GM18907 (cell line): ENCODE results near the gene ASPSCR1.

ENCODE experiments used
- ATAC-seq: cut with Tn5 transposase; IDR thresholded peaks from one replicate; pipeline ENCODE4 v1.9.1; 2021; ENCODE audit warnings: mild to moderate bottlenecking, moderate library complexity; ENCODE audit not compliant: unreplicated experiment

Gene ASPSCR1

GRCh38 chr17:82011617-82012187, 34.3 kb downstream of the ASPSCR1 start:
- ATAC-seq: no peak

GRCh38 chr17:82012261-82012639, 34.8 kb downstream of the ASPSCR1 start:
- no peak for ATAC-seq

GRCh38 chr17:82012640-82013295, 35.3 kb downstream of the ASPSCR1 start:
- no peak for ATAC-seq

GRCh38 chr17:82013341-82013740, 35.9 kb downstream of the ASPSCR1 start:
- no peak for ATAC-seq

GRCh38 chr17:82013772-82014321, 36.4 kb downstream of the ASPSCR1 start:
- ATAC-seq: no peak

GRCh38 chr17:82014432-82014831, 37.0 kb downstream of the ASPSCR1 start:
- no peak for ATAC-seq

- no peak for ATAC-seq
These were observed 37.5 kb downstream of the ASPSCR1 start for GRCh38 chr17:82014971-82015310.

GRCh38 chr17:82015311-82015971, 38.0 kb downstream of the ASPSCR1 start:
- ATAC-seq: no peak

- ATAC-seq: no peak
These were observed 38.8 kb downstream of the ASPSCR1 start for GRCh38 chr17:82016061-82016874.

- no peak for ATAC-seq
These were observed 39.5 kb downstream of the ASPSCR1 start for GRCh38 chr17:82016875-82017459.

- no peak for ATAC-seq
These were observed 40.3 kb downstream of the ASPSCR1 start for GRCh38 chr17:82017612-82018151.

GRCh38 chr17:82018152-82018988, 40.9 kb downstream of the ASPSCR1 start:
- ATAC-seq: no peak

GRCh38 chr17:82018989-82019689, 41.7 kb downstream of the ASPSCR1 start:
- no peak for ATAC-seq

GRCh38 chr17:82019690-82020571, 42.5 kb downstream of the ASPSCR1 start:
- ATAC-seq: no peak

GRCh38 chr17:82020572-82021106, 43.2 kb downstream of the ASPSCR1 start:
- ATAC-seq: no peak

- no peak for ATAC-seq
These were observed 43.9 kb downstream of the ASPSCR1 start for GRCh38 chr17:82021107-82021899.

- ATAC-seq: no peak
These were observed 44.5 kb downstream of the ASPSCR1 start for GRCh38 chr17:82021900-82022309.
